ENCODE data around the gene ZNF277.

ZNF277 gene

DNA sequence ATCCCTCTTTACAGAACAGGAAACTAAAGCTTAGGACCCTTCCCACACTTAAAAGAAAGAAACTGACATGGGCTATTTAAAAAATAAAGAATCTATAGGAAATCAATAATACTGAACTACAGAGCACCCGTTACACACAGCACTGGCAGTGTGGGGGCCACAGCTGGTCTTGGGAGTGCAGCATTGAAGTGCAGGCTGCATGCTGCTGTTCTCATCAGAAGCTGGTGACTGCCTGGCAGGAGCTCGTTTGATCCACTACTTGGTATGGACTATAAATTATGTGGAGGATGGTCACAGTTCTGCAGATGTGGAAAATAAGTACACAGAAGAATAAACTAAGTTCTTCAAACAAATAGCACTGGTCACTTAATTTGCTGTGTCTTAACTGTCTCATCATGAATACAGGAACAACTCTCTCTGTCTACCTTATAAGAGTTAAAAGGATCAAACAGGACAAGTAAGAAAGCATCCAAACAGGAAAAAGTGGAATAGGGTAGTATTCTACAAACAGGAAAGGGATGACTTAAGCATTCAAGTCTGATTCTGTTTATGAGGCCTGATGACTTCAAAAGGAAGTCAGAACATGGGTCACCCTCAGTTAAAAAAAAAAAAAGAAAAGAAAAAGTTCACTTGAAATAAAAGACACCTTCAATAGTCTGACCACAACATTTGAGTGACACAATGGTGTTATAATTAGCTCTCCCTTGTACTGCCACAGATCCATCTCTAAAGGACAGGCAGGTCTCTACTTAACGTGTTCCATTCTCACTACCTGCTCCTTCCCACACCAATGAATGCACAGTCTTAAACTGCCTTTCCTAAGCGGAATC is 21.3 kb upstream of the ZNF277 start:
- no peaks in the 10 kb centered on the region for H3K9me3 ChIP-seq (ENCODE audit: control extremely low read depth in 1 of 5, control insufficient read depth in 4 of 5, insufficient read depth in 2 of 5, low read depth in 1 of 5, low read length in 4 of 5)
- WGBS (ENCODE audit: insufficient coverage), result 100% methylated on average over 3 of the region's 4 CpGs
- H3K36me3 ChIP-seq (ENCODE audit: control insufficient read depth in 4 of 4, insufficient read depth in 4 of 4, low read length in 3 of 4), result no peaks in the 10 kb centered on the region
- H3K4me3 ChIP-seq (ENCODE audit: control insufficient read depth in 1 of 7, extremely low read depth in 1 of 7, insufficient read depth in 4 of 7, low read depth in 2 of 7, low read length in 6 of 7), result no peak overlapping the region
- H3K27ac ChIP-seq (ENCODE audit: insufficient read depth in 1 of 2, low read depth in 1 of 2, low read length in 2 of 2, poor library complexity in 1 of 2, severe bottlenecking in 2 of 2), result no peak overlapping the region
- H3K27me3 ChIP-seq (replicated peaks in 2 of 5; ENCODE audit: control insufficient read depth in 4 of 5, insufficient read depth in 5 of 5, low read length in 4 of 5), result no peaks in the 10 kb centered on the region
- ChIA-PET CTCF (no interaction called here), POLR2A (interaction anchor here (0.8 kb wide), 1 partner anchor 16 kb away, joined by 3 read pairs; no protein-coding TSS in a partner anchor)
- H3K4me1 ChIP-seq (ENCODE audit: control extremely low read depth in 1 of 4, control insufficient read depth in 4 of 4, insufficient read depth in 4 of 4, low read length in 3 of 4), result no peaks in the 10 kb centered on the region
- DNase-seq, result no peak

DNA sequence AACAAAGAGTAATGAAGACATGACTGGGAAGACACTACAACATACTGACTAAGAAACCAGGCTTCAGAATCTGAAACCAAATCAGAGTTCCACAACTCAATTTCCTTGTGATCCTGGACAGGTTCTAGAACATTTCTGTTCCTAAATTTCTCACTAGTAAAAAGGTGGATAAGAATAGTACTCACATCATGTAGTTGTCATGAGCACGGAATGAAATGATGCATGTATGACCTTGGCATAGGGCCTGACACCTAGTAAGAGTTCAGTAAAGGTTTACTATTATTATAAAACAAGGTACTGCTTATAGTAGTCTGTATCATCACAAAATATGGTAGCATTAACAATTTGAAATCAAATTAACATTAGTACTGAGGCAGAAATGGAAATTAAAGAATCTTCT is 20.2 kb upstream of the ZNF277 start:
- H3K27ac ChIP-seq (ENCODE audit: insufficient read depth in 1 of 2, low read depth in 1 of 2, low read length in 2 of 2, poor library complexity in 1 of 2, severe bottlenecking in 2 of 2), result no peak overlapping the region
- no peaks in the 10 kb centered on the region for H3K9me3 ChIP-seq (ENCODE audit: control extremely low read depth in 1 of 5, control insufficient read depth in 4 of 5, insufficient read depth in 2 of 5, low read depth in 1 of 5, low read length in 4 of 5)
- no peaks in the 10 kb centered on the region for H3K27me3 ChIP-seq (replicated peaks in 2 of 5; ENCODE audit: control insufficient read depth in 4 of 5, insufficient read depth in 5 of 5, low read length in 4 of 5)
- no peaks in the 10 kb centered on the region for H3K4me1 ChIP-seq (ENCODE audit: control extremely low read depth in 1 of 4, control insufficient read depth in 4 of 4, insufficient read depth in 4 of 4, low read length in 3 of 4)
- POLR2A ChIA-PET, result no interaction called here
- H3K4me3 ChIP-seq (ENCODE audit: control insufficient read depth in 1 of 7, extremely low read depth in 1 of 7, insufficient read depth in 4 of 7, low read depth in 2 of 7, low read length in 6 of 7), result no peak overlapping the region
- no peak for DNase-seq
- CTCF ChIA-PET, result no interaction called here
- H3K36me3 ChIP-seq (ENCODE audit: control insufficient read depth in 4 of 4, insufficient read depth in 4 of 4, low read length in 3 of 4), result no peaks in the 10 kb centered on the region
- WGBS (ENCODE audit: insufficient coverage), result no CpG with 5 or more reads among the region's 1 CpG

DNA sequence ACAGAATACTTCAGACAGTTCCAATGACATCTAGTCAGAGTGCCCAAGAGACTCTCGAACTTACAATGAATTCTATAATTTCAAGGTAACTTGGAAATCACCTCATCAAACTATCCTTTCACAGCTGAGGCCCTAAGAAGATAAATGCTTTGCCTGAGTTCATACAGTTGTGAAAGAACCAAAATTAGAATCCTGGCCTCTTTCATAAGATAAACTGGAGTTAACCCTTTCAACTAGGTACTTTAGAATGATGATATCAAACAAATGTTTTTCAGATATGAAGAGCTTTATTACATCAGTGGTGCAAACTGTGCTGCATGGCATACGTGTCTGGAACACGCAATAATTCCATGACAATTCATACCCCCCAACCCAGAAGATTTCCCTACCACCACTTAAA is 18.2 kb upstream of the ZNF277 start:
- POLR2A ChIA-PET, result no interaction called here

DNA sequence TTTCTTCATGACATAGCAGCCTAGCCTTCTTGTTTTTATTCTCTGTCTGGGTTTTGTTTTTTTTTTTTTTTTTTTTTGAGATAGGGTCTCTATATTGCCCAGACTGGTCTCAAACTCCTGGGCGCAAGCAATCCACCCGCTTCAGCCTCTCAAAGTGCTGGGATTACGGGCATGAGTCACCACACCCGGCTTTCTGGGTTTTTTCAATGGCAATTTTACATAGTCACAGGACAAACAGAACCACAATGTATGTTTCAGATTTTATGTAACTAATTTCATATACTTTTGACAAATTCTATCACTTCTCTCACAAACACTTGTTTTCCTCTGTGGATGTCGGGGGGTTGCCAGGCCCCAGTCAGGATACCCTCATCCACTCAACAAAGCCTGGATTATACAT is 16.8 kb upstream of the ZNF277 start:
- H3K36me3 ChIP-seq (ENCODE audit: control insufficient read depth in 4 of 4, insufficient read depth in 4 of 4, low read length in 3 of 4), result no peaks in the 10 kb centered on the region
- no peaks in the 10 kb centered on the region for H3K27me3 ChIP-seq (replicated peaks in 2 of 5; ENCODE audit: control insufficient read depth in 4 of 5, insufficient read depth in 5 of 5, low read length in 4 of 5)
- ChIA-PET POLR2A (no interaction called here), CTCF (no interaction called here)
- no peak for DNase-seq
- H3K4me3 ChIP-seq (ENCODE audit: control insufficient read depth in 1 of 7, extremely low read depth in 1 of 7, insufficient read depth in 4 of 7, low read depth in 2 of 7, low read length in 6 of 7), result no peak overlapping the region
- no peak overlapping the region for H3K27ac ChIP-seq (ENCODE audit: insufficient read depth in 1 of 2, low read depth in 1 of 2, low read length in 2 of 2, poor library complexity in 1 of 2, severe bottlenecking in 2 of 2)
- H3K9me3 ChIP-seq (ENCODE audit: control extremely low read depth in 1 of 5, control insufficient read depth in 4 of 5, insufficient read depth in 2 of 5, low read depth in 1 of 5, low read length in 4 of 5), result no peaks in the 10 kb centered on the region
- 100% methylated on average over 1 of the region's 5 CpGs for WGBS (ENCODE audit: insufficient coverage)
- no peaks in the 10 kb centered on the region for H3K4me1 ChIP-seq (ENCODE audit: control extremely low read depth in 1 of 4, control insufficient read depth in 4 of 4, insufficient read depth in 4 of 4, low read length in 3 of 4)

More for the DNA sequence above, 18.2 kb upstream of the ZNF277 start:
- no peaks in the 10 kb centered on the region for H3K27me3 ChIP-seq (replicated peaks in 2 of 5; ENCODE audit: control insufficient read depth in 4 of 5, insufficient read depth in 5 of 5, low read length in 4 of 5)
- H3K4me3 ChIP-seq (ENCODE audit: control insufficient read depth in 1 of 7, extremely low read depth in 1 of 7, insufficient read depth in 4 of 7, low read depth in 2 of 7, low read length in 6 of 7), result no peak overlapping the region
- CTCF ChIA-PET, result interaction anchor here (1.6 kb wide), 1 partner anchor 10 kb away, joined by 3 read pairs; no protein-coding TSS in a partner anchor
- no peak for DNase-seq
- no peak overlapping the region for H3K27ac ChIP-seq (ENCODE audit: insufficient read depth in 1 of 2, low read depth in 1 of 2, low read length in 2 of 2, poor library complexity in 1 of 2, severe bottlenecking in 2 of 2)
- H3K4me1 ChIP-seq (ENCODE audit: control extremely low read depth in 1 of 4, control insufficient read depth in 4 of 4, insufficient read depth in 4 of 4, low read length in 3 of 4), result no peaks in the 10 kb centered on the region
- 95% methylated on average over 3 of the region's 3 CpGs for WGBS (ENCODE audit: insufficient coverage)
- no peaks in the 10 kb centered on the region for H3K9me3 ChIP-seq (ENCODE audit: control extremely low read depth in 1 of 5, control insufficient read depth in 4 of 5, insufficient read depth in 2 of 5, low read depth in 1 of 5, low read length in 4 of 5)
- no peaks in the 10 kb centered on the region for H3K36me3 ChIP-seq (ENCODE audit: control insufficient read depth in 4 of 4, insufficient read depth in 4 of 4, low read length in 3 of 4)

DNA sequence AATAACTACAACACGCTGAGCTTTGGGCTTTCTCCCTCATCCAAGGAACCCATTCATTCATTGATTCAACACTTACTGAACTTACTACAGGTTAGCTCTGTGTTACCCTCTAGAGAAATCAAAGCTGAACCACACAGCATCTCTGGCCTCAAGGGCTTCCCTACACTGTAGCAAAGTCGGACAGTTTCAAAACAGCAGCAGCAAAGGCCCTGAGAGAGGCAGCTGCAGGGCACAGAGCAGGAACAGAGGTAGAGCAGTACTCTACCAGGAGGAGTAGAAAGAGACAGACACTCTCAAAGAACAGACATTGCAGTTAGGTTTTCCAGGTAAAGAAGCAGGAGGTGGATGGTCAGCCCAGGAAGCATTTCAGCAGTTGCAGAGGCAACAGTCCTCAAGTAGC is 16.4 kb upstream of the ZNF277 start:
- H3K4me3 ChIP-seq (ENCODE audit: control insufficient read depth in 1 of 7, extremely low read depth in 1 of 7, insufficient read depth in 4 of 7, low read depth in 2 of 7, low read length in 6 of 7), result no peak overlapping the region

GRCh38 chr7:112192236-112193154 is 14.0 kb upstream of the ZNF277 start:
- no peaks in the 10 kb centered on the region for H3K36me3 ChIP-seq (ENCODE audit: control insufficient read depth in 4 of 4, insufficient read depth in 4 of 4, low read length in 3 of 4)
- no peak overlapping the region for H3K4me3 ChIP-seq (ENCODE audit: control insufficient read depth in 1 of 7, extremely low read depth in 1 of 7, insufficient read depth in 4 of 7, low read depth in 2 of 7, low read length in 6 of 7)
- H3K4me1 ChIP-seq (ENCODE audit: control extremely low read depth in 1 of 4, control insufficient read depth in 4 of 4, insufficient read depth in 4 of 4, low read length in 3 of 4), result no peaks in the 10 kb centered on the region
- no peaks in the 10 kb centered on the region for H3K27me3 ChIP-seq (replicated peaks in 2 of 5; ENCODE audit: control insufficient read depth in 4 of 5, insufficient read depth in 5 of 5, low read length in 4 of 5)
- CTCF ChIA-PET, result interaction anchor here (1.1 to 1.2 kb wide), 2 partner anchors 8 to 10 kb away, joined by 3 read pairs; no protein-coding TSS in a partner anchor
- H3K9me3 ChIP-seq (ENCODE audit: control extremely low read depth in 1 of 5, control insufficient read depth in 4 of 5, insufficient read depth in 2 of 5, low read depth in 1 of 5, low read length in 4 of 5), result no peaks in the 10 kb centered on the region
- WGBS (ENCODE audit: insufficient coverage), result 100% methylated on average over 1 of the region's 4 CpGs
- H3K27ac ChIP-seq (ENCODE audit: insufficient read depth in 1 of 2, low read depth in 1 of 2, low read length in 2 of 2, poor library complexity in 1 of 2, severe bottlenecking in 2 of 2), result no peak overlapping the region
- POLR2A ChIA-PET, result no interaction called here
- no peak for DNase-seq

More for the DNA sequence above, 16.4 kb upstream of the ZNF277 start:
- H3K27me3 ChIP-seq (replicated peaks in 2 of 5; ENCODE audit: control insufficient read depth in 4 of 5, insufficient read depth in 5 of 5, low read length in 4 of 5), result no peaks in the 10 kb centered on the region
- CTCF ChIA-PET, result no interaction called here
- 87% methylated on average over 2 of the region's 2 CpGs for WGBS (ENCODE audit: insufficient coverage)
- POLR2A ChIA-PET, result no interaction called here
- DNase-seq, result no peak
- H3K9me3 ChIP-seq (ENCODE audit: control extremely low read depth in 1 of 5, control insufficient read depth in 4 of 5, insufficient read depth in 2 of 5, low read depth in 1 of 5, low read length in 4 of 5), result no peaks in the 10 kb centered on the region
- H3K36me3 ChIP-seq (ENCODE audit: control insufficient read depth in 4 of 4, insufficient read depth in 4 of 4, low read length in 3 of 4), result no peaks in the 10 kb centered on the region
- H3K27ac ChIP-seq (ENCODE audit: insufficient read depth in 1 of 2, low read depth in 1 of 2, low read length in 2 of 2, poor library complexity in 1 of 2, severe bottlenecking in 2 of 2), result no peak overlapping the region
- H3K4me1 ChIP-seq (ENCODE audit: control extremely low read depth in 1 of 4, control insufficient read depth in 4 of 4, insufficient read depth in 4 of 4, low read length in 3 of 4), result no peaks in the 10 kb centered on the region

DNA sequence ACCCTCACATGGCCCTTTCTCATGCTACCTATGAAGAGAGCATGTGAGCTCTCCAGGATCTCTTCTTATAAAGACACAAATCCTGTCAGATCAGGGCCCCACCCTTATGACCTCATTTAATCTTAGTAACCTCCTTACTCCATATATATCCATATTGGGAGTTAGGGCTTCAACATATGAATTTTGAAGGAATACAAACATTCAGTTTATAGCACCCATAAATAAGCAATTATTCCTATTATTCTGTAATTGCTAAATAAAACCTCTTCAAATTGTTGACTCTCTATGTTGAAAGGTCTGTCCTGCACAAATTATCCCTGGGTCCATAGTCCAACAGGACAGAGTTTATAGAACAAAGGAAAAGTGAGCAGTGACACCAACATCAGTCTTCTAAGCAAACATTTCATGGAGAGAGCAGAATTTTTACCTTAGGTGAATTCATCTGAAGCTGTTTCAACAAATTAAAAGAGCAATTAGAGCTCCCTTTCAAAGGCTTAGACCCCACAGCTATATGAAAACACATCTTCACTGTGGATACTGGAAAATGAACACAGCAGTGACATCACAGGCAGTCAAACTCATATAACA is 12.5 kb upstream of the ZNF277 start:
- Histone ChIP-seq H3K4me1 (ENCODE audit: control extremely low read depth in 1 of 4, control insufficient read depth in 4 of 4, insufficient read depth in 4 of 4, low read length in 3 of 4) (no peaks in the 10 kb centered on the region), H3K27ac (ENCODE audit: insufficient read depth in 1 of 2, low read depth in 1 of 2, low read length in 2 of 2, poor library complexity in 1 of 2, severe bottlenecking in 2 of 2) (no peak overlapping the region), H3K27me3 (replicated peaks in 2 of 5; ENCODE audit: control insufficient read depth in 4 of 5, insufficient read depth in 5 of 5, low read length in 4 of 5) (no peaks in the 10 kb centered on the region), H3K4me3 (ENCODE audit: control insufficient read depth in 1 of 7, extremely low read depth in 1 of 7, insufficient read depth in 4 of 7, low read depth in 2 of 7, low read length in 6 of 7) (no peak overlapping the region), H3K36me3 (ENCODE audit: control insufficient read depth in 4 of 4, insufficient read depth in 4 of 4, low read length in 3 of 4) (no peaks in the 10 kb centered on the region), H3K9me3 (ENCODE audit: control extremely low read depth in 1 of 5, control insufficient read depth in 4 of 5, insufficient read depth in 2 of 5, low read depth in 1 of 5, low read length in 4 of 5) (no peaks in the 10 kb centered on the region)
- ChIA-PET POLR2A (no interaction called here), CTCF (no interaction called here)
- DNase-seq, result no peak

All from common myeloid progenitor, CD34-positive (primary cell).